Ascending aorta (tissue), 2 donors: ENCODE data around the gene RABL2B. TPM values are rescaled to one million over a fixed set of nuclear protein-coding genes. Genes with fewer than 3 reads are reported as not detected.

Experiments
- DNase-seq, 2 donors: peaks; one replicate each; pipeline ENCODE4 v3.0.0-alpha.2; 2019; ENCODE audit warnings: low spot score in 2 of 2
- H3K27ac ChIP-seq, 2 donors: fragments of 200-600 bp; sonication (generic); one replicate each; pipeline ENCODE4 v1.5.1; 2016 to 2017; ENCODE audit warnings: mild to moderate bottlenecking in 1 of 2
- H3K27me3 ChIP-seq: fragments of 200-600 bp; sonication (generic); one replicate; pipeline ENCODE4 v1.5.1; 2017
- H3K36me3 ChIP-seq, 2 donors: fragments of 200-600 bp; sonication (generic); one replicate each; pipeline ENCODE4 v1.5.1; 2016
- H3K4me1 ChIP-seq, 2 donors: fragments of 200-600 bp; sonication (generic); one replicate each; pipeline ENCODE4 v1.5.1; 2016 to 2017; ENCODE audit warnings: mild to moderate bottlenecking in 1 of 2
- H3K4me3 ChIP-seq, 2 donors: fragments of 200-600 bp; sonication (generic); one replicate each; pipeline ENCODE4 v1.5.1; 2016 to 2017; ENCODE audit warnings: mild to moderate bottlenecking in 1 of 2
- H3K9me3 ChIP-seq, 2 donors: fragments of 200-600 bp; sonication (generic); one replicate each; pipeline ENCODE4 v1.5.1; 2016
- CTCF ChIP-seq, 3 experiments: fragments of 200-600 bp in 2 of 3; fragments of 450-650 bp in 1 of 3; sonication (generic) in 2 of 3; IDR thresholded peaks; one replicate each; pipeline ENCODE4 v1.5.1; 2016 to 2019; ENCODE audit warnings: antibody characterized with exemption in 3 of 3, mild to moderate bottlenecking in 1 of 3, moderate library complexity in 1 of 3
- intact Hi-C: fragments of 100-400 bp; cut with DNase I; formaldehyde crosslinking; loops from one replicate; pipeline ENCODE4 v1.15.1; 2023
- total RNA-seq: library from RNA; depleted of rRNA; stranded (reverse); fragments of >200 nt; gene quantifications from one replicate; pipeline ENCODE4 v1.1.0, GENCODE V29; 2016

Gene RABL2B
- total RNA-seq, 1 donor from 2014 or later: 6.2 TPM

GRCh38 chr22:50729391-50730012 is 53.9 kb downstream of the RABL2B start:
- TF ChIP-seq CTCF (IDR thresholded peaks at IDR 0.05): no peak
- intact Hi-C loops: no loop called here
- H3K27me3 ChIP-seq: no peaks in the 10 kb centered on the region
- no peaks in the 10 kb centered on the region for H3K36me3 ChIP-seq
- H3K27ac ChIP-seq: no peak overlapping the region
- no peak overlapping the region for H3K4me3 ChIP-seq
- H3K9me3 ChIP-seq: no peaks in the 10 kb centered on the region
- DNase-seq: no peak
- H3K4me1 ChIP-seq: no peaks in the 10 kb centered on the region

GRCh38 chr22:50728523-50728931 is 54.9 kb downstream of the RABL2B start:
- no peaks in the 10 kb centered on the region for H3K27me3 ChIP-seq
- intact Hi-C loops: no loop called here
- no peak for TF ChIP-seq CTCF (IDR thresholded peaks at IDR 0.05)
- no peak overlapping the region for H3K27ac ChIP-seq
- DNase-seq: no peak
- H3K36me3 ChIP-seq: no peaks in the 10 kb centered on the region
- no peaks in the 10 kb centered on the region for H3K4me1 ChIP-seq
- no peaks in the 10 kb centered on the region for H3K9me3 ChIP-seq
- no peak overlapping the region for H3K4me3 ChIP-seq

GRCh38 chr22:50727678-50728522 is 55.5 kb downstream of the RABL2B start:
- no peaks in the 10 kb centered on the region for H3K9me3 ChIP-seq
- DNase-seq: no peak
- no peak overlapping the region for H3K27ac ChIP-seq
- intact Hi-C loops: no loop called here
- H3K36me3 ChIP-seq: no peaks in the 10 kb centered on the region
- H3K27me3 ChIP-seq: no peaks in the 10 kb centered on the region
- TF ChIP-seq CTCF (IDR thresholded peaks at IDR 0.05): no peak
- no peak overlapping the region for H3K4me3 ChIP-seq
- no peaks in the 10 kb centered on the region for H3K4me1 ChIP-seq

- Histone ChIP-seq H3K4me1 (no peaks in the 10 kb centered on the region), H3K27me3 (no peaks in the 10 kb centered on the region), H3K27ac (no peak overlapping the region), H3K9me3 (no peaks in the 10 kb centered on the region), H3K4me3 (no peak overlapping the region), H3K36me3 (no peaks in the 10 kb centered on the region)
- TF ChIP-seq CTCF (IDR thresholded peaks at IDR 0.05): no peak
- intact Hi-C loops: no loop called here
- no peak for DNase-seq
These were observed 56.6 kb downstream of the RABL2B start for GRCh38 chr22:50726643-50727340.

GRCh38 chr22:50725597-50725996 is 57.8 kb downstream of the RABL2B start:
- no peak overlapping the region for H3K4me3 ChIP-seq
- H3K27me3 ChIP-seq: no peaks in the 10 kb centered on the region
- intact Hi-C loops: no loop called here
- H3K9me3 ChIP-seq: no peaks in the 10 kb centered on the region
- no peaks in the 10 kb centered on the region for H3K4me1 ChIP-seq
- H3K36me3 ChIP-seq: no peaks in the 10 kb centered on the region
- H3K27ac ChIP-seq: no peak overlapping the region
- no peak for DNase-seq
- TF ChIP-seq CTCF (IDR thresholded peaks at IDR 0.05): no peak
